Spleen (tissue), 11 donors: Measurements from ENCODE around the gene CDK3. TPM values are rescaled to one million over a fixed set of nuclear protein-coding genes. Genes with fewer than 3 reads are reported as not detected.

Experiments
- DNase-seq: peaks from one replicate; pipeline ENCODE4 v3.0.0-alpha.2; 2020
- H3K27ac ChIP-seq, 8 donors: fragments of 200-600 bp; sonication (generic) in 7 of 8; 1 replicate in 4 of 8; 2 replicates in 4 of 8; pipeline versions ENCODE4 v1.5.0 to v1.8.0; 2016 to 2021; ENCODE audit warnings: inconsistent platforms in 4 of 8, mild to moderate bottlenecking in 4 of 8, moderate library complexity in 1 of 8
- H3K27me3 ChIP-seq, 7 donors: fragments of 200-600 bp; sonication (generic) in 6 of 7; replicated peaks in 1 of 7; 1 replicate in 4 of 7; 2 replicates in 3 of 7; pipeline versions ENCODE4 v1.5.0 to v1.8.0; 2016 to 2021; ENCODE audit warnings: inconsistent platforms in 3 of 7, mild to moderate bottlenecking in 1 of 7
- H3K36me3 ChIP-seq, 6 donors: fragments of 200-600 bp; sonication (generic) in 5 of 6; 1 replicate in 4 of 6; 2 replicates in 2 of 6; pipeline versions ENCODE4 v1.5.0 to v1.8.0; 2016 to 2021; ENCODE audit warnings: inconsistent platforms in 2 of 6
- H3K4me1 ChIP-seq, 6 donors: fragments of 200-600 bp; sonication (generic) in 5 of 6; 1 replicate in 3 of 6; 2 replicates in 3 of 6; pipeline versions ENCODE4 v1.5.0 to v1.8.0; 2016 to 2021; ENCODE audit warnings: inconsistent platforms in 3 of 6
- H3K4me3 ChIP-seq, 8 donors: fragments of 200-600 bp; sonication (generic) in 7 of 8; 1 replicate in 4 of 8; 2 replicates in 4 of 8; pipeline versions ENCODE4 v1.5.0 to v1.8.0; 2016 to 2021; ENCODE audit warnings: inconsistent platforms in 4 of 8, mild to moderate bottlenecking in 4 of 8, moderate library complexity in 2 of 8
- H3K9me3 ChIP-seq, 8 donors: fragments of 200-600 bp; sonication (generic) in 7 of 8; 1 replicate in 4 of 8; 2 replicates in 4 of 8; pipeline versions ENCODE4 v1.5.0 to v1.8.0; 2016 to 2021; ENCODE audit warnings: inconsistent platforms in 4 of 8
- CTCF ChIP-seq, 11 experiments: fragments of 200-600 bp in 7 of 11; fragments of 450-650 bp in 4 of 11; sonication (generic) in 4 of 11; IDR thresholded peaks in 8 of 11; conservative IDR thresholded peaks in 3 of 11; 1 replicate in 7 of 11; 2 replicates in 4 of 11; pipeline versions ENCODE4 v1.4.0 to v1.8.0; 2016 to 2021; ENCODE audit warnings: antibody characterized with exemption in 11 of 11, inconsistent platforms in 4 of 11, mild to moderate bottlenecking in 1 of 11
- POLR2A ChIP-seq, 3 donors: fragments of 450-650 bp; IDR thresholded peaks; one replicate each; pipeline ENCODE4 v1.5.1; 2017; ENCODE audit warnings: antibody characterized with exemption in 3 of 3, mild to moderate bottlenecking in 1 of 3
- POLR2AphosphoS5 ChIP-seq, 3 donors: sonication (generic); formaldehyde crosslinking; IDR thresholded peaks; one replicate each; pipeline ENCODE4 v1.5.1; 2017; ENCODE audit warnings: antibody characterized with exemption in 3 of 3
- WGBS, 5 donors: extraction: QIAGEN DNeasy Blood & Tissue Kit in 3 of 5; methylation state at CpG; one replicate each; pipeline versions ENCODE4 v1.1.5 to v1.1.7; 2013 to 2018; 5-methylcytosine and 5-hydroxymethylcytosine counted together
- intact Hi-C: fragments of 100-400 bp; cut with DNase I; formaldehyde crosslinking; loops from one replicate; pipeline ENCODE4 v1.15.0; 2023; ENCODE audit warnings: low total_unique reads
- polyA plus RNA-seq, 3 donors: library from polyadenylated mRNA; stranded (reverse); fragments of 200-250 nt; gene quantifications; one replicate each; pipeline ENCODE4 v1.2.1, GENCODE V29; 2013
- total RNA-seq, 7 donors: library from RNA; depleted of rRNA in 3 of 7; stranded (reverse); fragments of >200 nt in 3 of 7; fragmentation: NEBNext Ultra II Directional in 4 of 7; extraction: Animal tissue kit (Norgen Biotek cat#: 25700) in 4 of 7; gene quantifications; one replicate each; pipeline versions ENCODE4 v1.1.0 to v1.2.1, GENCODE V29; 2016 to 2021
- donor health status: healthy with polysubstance abuse.
- donor health status: DM: no; HTN: no; CAD: no; lungs with moderate emphysema.
- donor health status: DM: no; HTN: no; CAD: no.
- donor health status: Bipolar disorder and iron deficiency.
- donor health status: healthy.
- donor health status: DM: no; HTN: no; CAD: no.
- donor health status: DM: yes; HTN: yes; CAD: no.

The CDK3 gene
- total and polyA plus RNA-seq, 10 donors, result 6.7 to 39.8 (median 9.1) TPM

- DNase-seq, result no peak
- Histone ChIP-seq H3K27me3 (no peaks in the 10 kb centered on the region), H3K4me3 (peak overlapping the region; percentile 67 to 92 (median 76)), H3K27ac (peak overlapping the region; percentile 92 to 99 (median 98)), H3K36me3 (peaks cover 0 to 20% (median 0%) of the 10 kb centered on the region in 6 donors), H3K9me3 (no peaks in the 10 kb centered on the region), H3K4me1 (peaks cover 24 to 87% (median 50%) of the 10 kb centered on the region in 6 donors)
- intact Hi-C loops, result no loop called here
- TF ChIP-seq CTCF (IDR thresholded peaks at IDR 0.05 in 8 of 11, conservative IDR thresholded peaks at IDR 0.05 in 3 of 11), result no peak
- TF ChIP-seq POLR2AphosphoS5 (IDR thresholded peaks at IDR 0.05), result no peak
- TF ChIP-seq POLR2A (IDR thresholded peaks at IDR 0.05), result no peak
- 2 to 6% (median 5%) methylated on average over 13 to 19 of the region's 19 CpGs for WGBS, 5 donors
These were observed 20.9 kb upstream of the CDK3 start for GRCh38 chr17:75979705-75980187.

GRCh38 chr17:75980188-75981018, 20.3 kb upstream of the CDK3 start:
- Histone ChIP-seq H3K27ac (peak overlapping the region; percentile 92 to 99 (median 98)), H3K4me1 (peaks cover 24 to 86% (median 48%) of the 10 kb centered on the region in 6 donors), H3K4me3 (peak overlapping the region; percentile 67 to 92 (median 76)), H3K27me3 (no peaks in the 10 kb centered on the region), H3K36me3 (peaks cover 0 to 21% (median 0%) of the 10 kb centered on the region in 6 donors), H3K9me3 (no peaks in the 10 kb centered on the region)
- TF ChIP-seq POLR2A (IDR thresholded peaks at IDR 0.05), result no peak
- TF ChIP-seq POLR2AphosphoS5 (IDR thresholded peaks at IDR 0.05), result no peak
- no peak for TF ChIP-seq CTCF (IDR thresholded peaks at IDR 0.05 in 8 of 11, conservative IDR thresholded peaks at IDR 0.05 in 3 of 11)
- 78 to 88% (median 83%) methylated on average over 18 of the region's 18 CpGs for WGBS, 5 donors
- intact Hi-C loops, result no loop called here
- DNase-seq, result no peak

- intact Hi-C loops, result no loop called here
- TF ChIP-seq POLR2A (IDR thresholded peaks at IDR 0.05) (no peak), POLR2AphosphoS5 (IDR thresholded peaks at IDR 0.05) (no peak), CTCF (IDR thresholded peaks at IDR 0.05 in 8 of 11, conservative IDR thresholded peaks at IDR 0.05 in 3 of 11) (no peak)
- peaks cover 21 to 79% (median 43%) of the 10 kb centered on the region in 6 donors for H3K4me1 ChIP-seq
- no peaks in the 10 kb centered on the region for H3K9me3 ChIP-seq
- peaks cover 0 to 19% (median 0%) of the 10 kb centered on the region in 6 donors for H3K36me3 ChIP-seq
- H3K27ac ChIP-seq, result peak overlapping the region in 5 of 8 donors; percentile 97 to 99 (median 98)
- 85 to 94% (median 87%) methylated on average over 7 of the region's 7 CpGs for WGBS, 5 donors
- H3K4me3 ChIP-seq, result no peak overlapping the region
- H3K27me3 ChIP-seq, result no peaks in the 10 kb centered on the region
- no peak for DNase-seq
These were observed 19.5 kb upstream of the CDK3 start for GRCh38 chr17:75981019-75981615.
